ENCODE measurements around the gene BACH1. TPM values are rescaled to one million over a fixed set of nuclear protein-coding genes. Genes with fewer than 3 reads are reported as not detected.
A peak's percentile ranks its signal among the peaks of the same experiment; 100 is the strongest.

The BACH1 gene
- total RNA-seq, 1 donor = 112 TPM

DNA sequence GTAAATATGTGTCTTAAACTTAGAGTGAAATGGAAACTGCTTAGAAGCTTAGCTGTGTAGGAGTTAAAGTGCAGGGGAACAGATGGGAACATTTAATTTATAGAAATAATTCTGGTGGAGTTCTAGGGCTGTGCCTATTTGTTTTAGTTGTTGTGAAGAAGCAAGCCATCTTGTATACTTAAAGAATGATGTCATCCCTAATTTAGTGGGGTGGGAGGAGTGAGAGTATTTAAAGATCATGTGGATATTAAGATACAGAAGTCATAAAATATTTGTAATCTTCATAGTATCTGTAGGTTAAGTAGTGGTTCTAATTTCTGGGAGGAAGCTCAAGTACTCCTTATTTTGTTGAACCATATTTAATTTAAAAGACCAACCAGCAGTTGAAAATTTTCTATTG, 41.5 kb downstream of the BACH1 start:
- no peak overlapping the region for H3K4me3 ChIP-seq (ENCODE audit: low read depth, low read length)
- DNase-seq (ENCODE audit: low read depth) = peak; percentile 41
- no peak for TF ChIP-seq CTCF (IDR thresholded peaks at IDR 0.05; ENCODE audit: insufficient read depth, low read depth, low read length)

DNA sequence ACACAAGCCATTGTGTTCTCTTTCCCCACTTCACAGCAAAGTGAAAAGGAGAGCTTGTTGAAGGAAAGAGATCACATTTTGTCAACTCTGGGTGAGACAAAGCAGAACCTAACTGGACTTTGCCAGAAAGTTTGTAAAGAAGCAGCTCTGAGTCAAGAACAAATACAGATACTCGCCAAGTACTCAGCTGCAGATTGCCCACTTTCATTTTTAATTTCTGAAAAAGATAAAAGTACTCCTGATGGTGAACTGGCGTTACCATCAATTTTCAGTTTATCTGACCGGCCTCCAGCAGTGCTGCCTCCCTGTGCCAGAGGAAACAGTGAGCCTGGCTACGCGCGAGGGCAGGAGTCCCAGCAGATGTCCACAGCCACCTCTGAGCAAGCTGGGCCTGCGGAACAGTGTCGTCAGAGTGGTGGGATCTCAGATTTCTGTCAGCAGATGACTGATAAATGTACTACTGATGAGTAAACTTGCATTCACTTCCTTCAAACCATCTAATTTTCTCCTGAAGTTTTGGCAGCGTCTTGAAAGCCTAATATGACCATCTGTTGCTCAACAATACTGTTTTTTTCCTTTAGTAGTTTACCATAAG, 43.7 kb downstream of the BACH1 start:
- no peak for TF ChIP-seq CTCF (IDR thresholded peaks at IDR 0.05; ENCODE audit: insufficient read depth, low read depth, low read length)
- peak overlapping the region; percentile 7 for H3K4me3 ChIP-seq (ENCODE audit: low read depth, low read length)
- DNase-seq (ENCODE audit: low read depth) = peak; percentile 85

- DNase-seq (ENCODE audit: low read depth) = peak; percentile 88
- TF ChIP-seq CTCF (IDR thresholded peaks at IDR 0.05; ENCODE audit: insufficient read depth, low read depth, low read length) = no peak
- H3K4me3 ChIP-seq (ENCODE audit: low read depth, low read length) = no peak overlapping the region
Measured at GRCh38 chr21:29343519-29343918, 44.8 kb downstream of the BACH1 start.

DNA sequence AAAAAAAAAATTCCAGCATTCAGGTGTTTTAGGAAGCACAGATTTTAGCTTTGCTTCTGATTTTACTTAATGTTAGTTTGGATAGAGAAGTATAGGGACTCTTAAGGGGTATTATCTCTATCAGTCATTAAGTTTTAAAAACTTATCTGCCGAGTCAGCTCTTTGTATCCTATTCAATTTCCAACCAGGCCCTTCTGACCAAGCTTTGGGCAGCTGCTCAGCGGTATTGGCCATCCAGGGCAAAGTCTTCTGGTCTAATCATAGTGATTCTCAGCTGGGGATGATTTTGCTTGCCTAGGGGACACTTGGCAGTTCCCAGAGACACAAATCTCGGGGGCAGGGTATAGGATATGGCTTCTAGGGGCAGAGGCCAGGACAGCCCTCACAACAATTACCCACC, 47.6 kb downstream of the BACH1 start:
- no peak for TF ChIP-seq CTCF (IDR thresholded peaks at IDR 0.05; ENCODE audit: insufficient read depth, low read depth, low read length)
- H3K4me3 ChIP-seq (ENCODE audit: low read depth, low read length) = no peak overlapping the region
- DNase-seq (ENCODE audit: low read depth) = no peak

- no peak overlapping the region for H3K4me3 ChIP-seq (ENCODE audit: low read depth, low read length)
- TF ChIP-seq CTCF (IDR thresholded peaks at IDR 0.05; ENCODE audit: insufficient read depth, low read depth, low read length) = no peak
- no peak for DNase-seq (ENCODE audit: low read depth)
Measured at GRCh38 chr21:29346771-29347170, 48.0 kb downstream of the BACH1 start.

DNA sequence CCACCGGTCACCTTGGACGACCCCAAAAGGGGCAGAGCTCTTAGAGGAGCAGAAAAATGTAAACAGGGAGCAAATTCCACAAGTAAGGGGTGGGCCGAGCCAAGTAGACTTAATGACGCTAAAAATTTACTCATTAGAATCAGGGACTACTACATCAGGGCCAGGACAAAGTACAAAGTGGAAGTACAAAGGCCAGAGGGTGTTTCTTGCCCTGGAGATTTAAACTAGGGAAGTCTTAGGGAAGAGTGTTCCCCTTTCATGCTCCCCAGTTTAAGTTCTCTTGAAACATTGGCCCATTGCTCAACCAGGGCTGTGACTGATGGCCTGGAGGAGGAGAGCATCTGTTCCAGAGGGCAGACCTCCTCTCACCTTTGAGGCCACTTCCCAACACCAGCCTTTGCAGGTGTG, 48.6 kb downstream of the BACH1 start:
- peak; percentile 59 for DNase-seq (ENCODE audit: low read depth)
- TF ChIP-seq CTCF (IDR thresholded peaks at IDR 0.05; ENCODE audit: insufficient read depth, low read depth, low read length) = no peak
- H3K4me3 ChIP-seq (ENCODE audit: low read depth, low read length) = no peak overlapping the region

- DNase-seq (ENCODE audit: low read depth) = no peak
- TF ChIP-seq CTCF (IDR thresholded peaks at IDR 0.05; ENCODE audit: insufficient read depth, low read depth, low read length) = no peak
- H3K4me3 ChIP-seq (ENCODE audit: low read depth, low read length) = no peak overlapping the region
Measured at GRCh38 chr21:29349702-29350101, 51.0 kb downstream of the BACH1 start.

Measured in fibroblast of villous mesenchyme (primary cell).